HG02870 (cell line): ENCODE data around the gene SLC26A8.
"Not testable (repeated sequence)": the region's sequence is repeated elsewhere in the genome, so short reads cannot be mapped to it uniquely, and the experiment has no call there.

ENCODE experiments used
- ATAC-seq: cut with Tn5 transposase; IDR thresholded peaks from one replicate; pipeline ENCODE4 v1.9.1; 2021; ENCODE audit warnings: mild to moderate bottlenecking, moderate library complexity; ENCODE audit not compliant: unreplicated experiment

SLC26A8 gene

GRCh38 chr6:36053878-36054277 is 29.4 kb upstream of the SLC26A8 start:
- no peak for ATAC-seq

DNA sequence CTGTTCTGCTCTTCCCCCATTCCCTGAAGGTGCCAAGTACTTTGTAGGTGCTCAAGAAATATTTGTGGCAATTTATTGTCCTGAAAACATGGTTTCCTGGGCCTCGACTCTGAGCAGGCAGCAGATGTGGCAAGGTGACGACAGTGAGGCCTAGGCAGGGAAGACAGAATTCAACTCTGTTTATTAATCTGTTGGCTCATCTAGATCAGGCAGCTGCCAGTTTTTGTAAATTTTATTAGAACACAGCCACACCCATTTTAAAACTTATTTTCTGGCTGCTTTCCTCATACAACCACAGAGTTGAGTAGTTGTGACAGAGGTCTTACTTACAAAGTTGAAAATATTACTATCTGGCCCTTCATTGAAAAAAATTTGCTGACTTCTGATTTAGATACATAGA is 27.7 kb upstream of the SLC26A8 start:
- ATAC-seq, result no peak

GRCh38 chr6:36050947-36051710 is 26.7 kb upstream of the SLC26A8 start:
- no peak for ATAC-seq

DNA sequence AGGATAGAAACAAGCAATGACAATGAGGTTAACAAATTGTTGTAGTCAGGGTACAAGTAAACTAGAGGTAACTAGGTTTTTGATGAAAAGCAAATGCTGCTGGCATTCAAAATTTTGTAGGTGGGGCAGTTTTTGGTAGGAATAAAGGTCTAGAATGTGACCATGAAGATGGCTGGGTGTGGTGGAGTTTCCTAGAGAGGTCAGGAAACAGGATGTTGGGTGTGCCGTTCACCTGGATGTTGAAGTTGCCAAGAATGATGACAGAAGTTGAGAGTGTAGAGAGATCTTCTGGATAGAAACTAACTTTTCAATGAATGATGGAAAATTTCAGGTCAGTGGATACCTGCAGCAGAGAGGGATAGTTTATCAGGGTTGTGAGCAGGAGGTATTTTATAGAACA is 25.9 kb upstream of the SLC26A8 start:
- ATAC-seq, result no peak

DNA sequence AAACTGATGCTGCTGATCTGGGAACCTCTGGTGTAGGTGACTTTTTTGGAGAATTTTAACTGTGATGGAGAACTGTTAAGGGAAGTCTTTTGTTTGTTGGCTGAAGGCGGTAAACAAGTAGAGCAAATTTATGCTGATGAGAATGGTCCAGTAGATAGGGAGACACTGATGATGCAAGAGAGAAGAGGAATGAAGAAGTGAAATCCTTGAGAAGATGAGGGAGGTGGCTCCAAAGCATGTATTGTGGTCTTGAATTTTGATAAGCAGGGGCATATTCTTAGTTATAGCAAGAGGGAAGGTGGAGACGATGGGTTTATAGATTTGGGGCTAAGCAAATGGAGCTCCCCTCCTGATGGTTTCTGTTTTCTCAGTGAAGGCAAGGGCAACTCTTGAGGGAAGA is 25.1 kb upstream of the SLC26A8 start:
- ATAC-seq, result no peak

- ATAC-seq, result no peak
These were observed 18.3 kb upstream of the SLC26A8 start for GRCh38 chr6:36042618-36043260.

DNA sequence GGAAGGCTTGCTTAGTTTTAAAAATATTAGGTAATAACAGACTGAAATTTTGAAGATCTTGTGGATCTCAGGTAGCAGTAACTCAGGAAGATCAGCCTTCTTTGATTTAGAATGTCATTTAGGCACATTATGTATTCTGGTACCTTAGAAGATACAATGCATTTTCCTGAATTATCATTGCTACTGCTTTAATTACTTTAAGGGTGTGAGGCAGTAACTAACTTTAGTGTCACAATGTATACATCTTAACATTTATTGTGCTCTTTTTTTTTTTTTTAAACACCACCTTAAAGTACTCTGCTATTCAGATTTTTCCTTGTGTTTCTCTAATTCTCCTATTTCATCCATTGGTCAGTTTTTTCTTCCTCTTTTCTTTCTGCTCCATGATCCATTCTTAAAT is 16.5 kb upstream of the SLC26A8 start:
- ATAC-seq, result no peak

DNA sequence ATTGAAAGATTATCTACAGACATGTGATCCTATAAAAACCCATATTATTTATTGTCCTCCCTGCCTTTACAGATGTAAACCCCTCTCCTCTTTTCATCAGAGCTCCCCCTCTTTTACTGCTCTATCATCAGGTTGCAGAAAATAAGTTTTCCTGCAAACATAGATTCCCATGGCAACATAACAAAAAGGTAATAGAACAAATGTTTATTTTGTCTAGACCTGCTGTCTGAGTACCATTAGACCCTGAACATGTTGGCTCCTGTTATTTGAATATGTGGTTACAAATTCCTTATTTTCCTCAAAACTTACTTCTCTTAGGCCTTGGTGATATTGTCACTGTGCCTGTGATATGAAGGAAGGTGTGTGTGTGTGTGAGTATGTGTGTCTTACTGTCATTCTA is 14.7 kb upstream of the SLC26A8 start:
- no peak for ATAC-seq

DNA sequence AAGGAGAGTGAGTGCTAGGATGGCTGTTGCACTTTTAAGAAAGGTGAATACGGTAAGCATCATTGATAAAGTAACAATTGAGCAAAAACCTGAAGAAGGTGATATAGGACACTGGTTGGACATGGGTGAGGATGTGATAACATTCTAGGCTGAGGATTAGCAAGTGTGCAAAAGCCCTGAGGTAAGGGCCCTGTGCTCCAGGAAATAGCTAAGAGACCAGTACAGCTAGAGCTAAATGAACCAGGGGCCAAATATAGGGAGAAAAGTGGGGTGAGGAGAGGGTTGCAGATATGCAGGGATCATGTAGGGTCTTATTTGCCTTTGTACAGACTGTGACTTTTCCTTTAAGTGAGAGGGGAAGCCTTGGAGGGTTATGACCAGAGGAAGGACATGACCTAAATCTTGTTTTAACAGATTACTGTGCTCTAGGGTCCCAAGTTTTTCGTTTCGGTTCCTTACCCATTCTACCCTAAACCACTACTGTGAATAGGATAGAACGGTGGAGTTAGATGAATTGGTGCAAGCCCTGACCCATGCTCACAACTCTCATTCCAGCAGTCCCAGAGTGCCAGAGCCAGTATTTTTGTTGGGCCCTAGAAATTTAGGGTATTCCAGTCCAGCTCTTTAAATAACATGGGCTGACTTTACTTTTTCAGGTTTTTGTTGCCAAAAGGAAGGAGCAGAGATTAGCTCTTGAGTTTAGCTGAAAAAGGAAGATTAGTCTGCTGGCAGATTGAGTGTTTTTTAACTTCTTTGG is 13.9 kb upstream of the SLC26A8 start:
- ATAC-seq, result peak; percentile 45

- ATAC-seq, result no peak
These were observed 10.8 kb upstream of the SLC26A8 start for GRCh38 chr6:36035225-36035624.

DNA sequence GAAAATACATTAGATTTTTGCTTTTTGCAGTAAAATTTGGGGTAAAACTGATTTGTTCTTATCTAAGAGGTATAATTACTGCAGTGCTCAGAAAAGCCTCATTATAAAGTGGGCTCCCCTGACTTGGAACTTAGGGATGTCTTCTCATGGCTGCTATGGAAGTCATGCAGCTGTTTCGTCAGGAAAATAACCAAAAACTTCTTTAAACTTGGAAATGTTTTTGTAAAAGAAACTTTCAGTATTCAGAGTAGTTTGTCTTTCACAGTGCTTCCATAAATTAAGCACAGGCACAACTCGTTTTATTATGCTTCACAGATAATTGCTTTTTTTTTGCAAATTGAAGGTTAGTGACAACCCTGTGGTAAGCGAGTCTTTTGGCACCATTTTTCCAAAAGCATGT is 10.0 kb upstream of the SLC26A8 start:
- no peak for ATAC-seq

GRCh38 chr6:36033935-36034334 is 9.5 kb upstream of the SLC26A8 start:
- ATAC-seq, result no peak

- not testable (repeated sequence) for ATAC-seq
These were observed 8.7 kb upstream of the SLC26A8 start for GRCh38 chr6:36033144-36033543.

GRCh38 chr6:36032261-36032660 is 7.8 kb upstream of the SLC26A8 start:
- ATAC-seq, result no peak

- no peak for ATAC-seq
These were observed 5.0 kb upstream of the SLC26A8 start for GRCh38 chr6:36029464-36029863.

DNA sequence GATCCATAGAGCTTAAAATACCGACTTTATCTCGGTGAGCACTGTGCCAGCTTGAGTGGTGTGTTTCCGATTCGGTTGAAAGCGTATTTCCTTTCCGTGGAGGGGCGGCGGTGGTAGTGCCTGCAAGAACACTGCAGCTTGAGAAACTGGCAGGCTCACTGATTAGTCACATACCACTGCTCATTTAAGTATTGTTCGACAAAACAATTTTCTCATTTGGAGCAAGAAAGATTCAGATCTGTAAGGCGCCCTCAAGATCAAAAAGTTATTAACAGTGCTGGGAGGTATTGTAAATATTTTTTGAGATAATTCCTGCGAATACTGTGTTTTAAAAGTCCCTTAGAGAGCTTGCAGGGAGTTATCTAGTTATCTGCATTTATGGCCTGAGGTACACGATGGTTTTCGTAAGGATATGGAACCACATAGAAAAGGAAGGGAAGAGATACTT is 4.5 kb upstream of the SLC26A8 start:
- ATAC-seq, result no peak

- peak; percentile 12 for ATAC-seq
These were observed 3.8 kb upstream of the SLC26A8 start for GRCh38 chr6:36028088-36028876.

- peak; percentile 83 for ATAC-seq
These were observed 3.2 kb upstream of the SLC26A8 start, which contains the start of gene MAPK14 for GRCh38 chr6:36027501-36028087. MAPK14 (plus strand) TSS chr6:36027808; CDS start chr6:36028158, 350 bp downstream.

DNA sequence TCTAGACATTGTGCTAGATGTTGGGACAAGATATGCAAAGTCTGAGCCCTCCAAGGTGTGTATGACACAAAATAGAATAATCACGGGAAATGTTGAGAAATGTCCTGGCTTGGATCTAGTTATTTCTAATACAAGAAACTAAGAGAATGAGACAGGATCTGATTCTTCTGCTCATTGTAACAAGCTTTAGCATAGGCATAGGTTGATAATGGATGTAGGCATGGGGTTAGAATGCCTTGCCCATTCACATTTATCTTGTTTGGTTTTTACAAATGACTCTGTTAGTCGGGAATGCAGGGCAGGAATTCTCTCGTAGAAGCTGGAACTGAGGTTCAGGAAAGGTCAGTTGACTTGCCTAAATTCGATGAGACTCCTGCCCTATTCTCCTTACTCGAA is 1.5 kb upstream of the SLC26A8 start:
- no peak for ATAC-seq

- ATAC-seq, result no peak
These were observed 955 bp upstream of the SLC26A8 start for GRCh38 chr6:36025260-36025931.
